SU-DHL-6 (cell line): ENCODE data around the gene EVPL.

Experiments
- CTCF ChIP-seq: fragments of 200-600 bp; sonication (generic); IDR thresholded peaks from one replicate; pipeline ENCODE4 v1.5.1; 2017; ENCODE audit warnings: antibody characterized with exemption, mild to moderate bottlenecking, low read length, moderate library complexity; ENCODE audit not compliant: insufficient read depth, poor library complexity, severe bottlenecking
- EZH2phosphoT487 ChIP-seq: fragments of 200-600 bp; sonication (generic), shearing (Covaris generic); conservative IDR thresholded peaks from 2 replicates; pipeline ENCODE4 v1.6.1; 2018; ENCODE audit warnings: mild to moderate bottlenecking, antibody characterized with exemption, low read length, moderate library complexity, mixed read lengths

GRCh38 chr17:75983501-75984181 lies 43.5 kb downstream of the EVPL start:
- TF ChIP-seq EZH2phosphoT487 = no peak
- no peak for TF ChIP-seq CTCF
